Stimulated activated CD4-positive, alpha-beta T cell treated with anti-CD3 and anti-CD28 coated beads, Interleukin-1b, Interleukin-23, amount 100 ng/mL, for 24 hours (primary cell): Measurements from ENCODE around the gene ZMYND10.

Experiments
- DNase-seq, 4 experiments: peaks; one replicate each; pipeline ENCODE4 v3.0.0-alpha.2; 2020; ENCODE audit warnings: low read depth in 4 of 4, low spot score in 1 of 4

ZMYND10 gene

GRCh38 chr3:50292159-50293078 lies 53.1 kb downstream of the ZMYND10 start, which contains the start of gene IFRD2:
Gene IFRD2, minus strand, starts transcription at chr3:50292429. Its CDS starts 155 bp downstream, at chr3:50292274.
- peak; percentile 81 to 94 (median 88) for DNase-seq
